CD4-positive, alpha-beta T cell treated with Interleukin-17A for 1 hour (primary cell): Measurements from ENCODE around the gene FHIT.
A peak's percentile ranks its signal among the peaks of the same experiment; 100 is the strongest.

Experiments used
- DNase-seq: peaks from one replicate; pipeline ENCODE4 v3.0.0-alpha.2; 2020

Gene FHIT

GRCh38 chr3:60013241-60013640, 1238.0 kb downstream of the FHIT start:
- DNase-seq = no peak

DNA sequence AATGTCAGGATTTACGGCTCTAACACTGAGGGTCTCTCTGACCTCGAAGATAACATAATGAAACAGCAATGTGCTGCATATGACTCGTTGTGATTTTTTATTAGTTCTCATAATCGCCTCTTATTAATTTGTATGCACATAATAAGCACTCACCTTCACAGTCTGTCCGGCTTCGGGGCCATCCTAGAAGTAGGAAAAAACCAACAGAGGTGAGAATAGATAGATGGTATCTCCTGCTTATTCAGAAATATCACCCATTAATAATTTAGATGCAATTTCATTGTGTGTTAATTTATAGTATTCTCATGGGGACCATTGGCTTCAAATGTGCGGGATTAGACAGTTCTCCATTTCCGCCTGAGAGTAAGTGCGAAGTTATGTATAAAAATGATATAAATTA, 1240.0 kb downstream of the FHIT start:
- no peak for DNase-seq

DNA sequence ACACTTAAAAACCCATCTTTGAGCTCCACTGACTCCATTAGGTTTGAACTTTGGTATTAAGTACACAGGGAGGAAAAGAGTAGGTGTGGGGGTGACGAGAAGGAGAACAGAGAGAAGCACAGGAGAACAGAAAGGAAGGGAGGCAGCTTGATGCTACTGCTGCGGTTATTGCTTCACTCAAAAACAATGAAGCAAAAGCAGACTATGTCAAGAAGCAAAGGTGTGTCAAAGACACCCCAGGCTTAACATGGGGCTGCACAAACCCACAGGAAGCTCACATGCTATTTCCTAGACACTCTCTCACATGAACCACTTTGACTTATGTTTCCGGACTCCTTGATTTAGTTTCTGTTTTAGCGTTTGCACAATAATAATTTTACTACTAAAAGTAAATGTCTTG, 1240.5 kb downstream of the FHIT start:
- peak; percentile 85 for DNase-seq

DNA sequence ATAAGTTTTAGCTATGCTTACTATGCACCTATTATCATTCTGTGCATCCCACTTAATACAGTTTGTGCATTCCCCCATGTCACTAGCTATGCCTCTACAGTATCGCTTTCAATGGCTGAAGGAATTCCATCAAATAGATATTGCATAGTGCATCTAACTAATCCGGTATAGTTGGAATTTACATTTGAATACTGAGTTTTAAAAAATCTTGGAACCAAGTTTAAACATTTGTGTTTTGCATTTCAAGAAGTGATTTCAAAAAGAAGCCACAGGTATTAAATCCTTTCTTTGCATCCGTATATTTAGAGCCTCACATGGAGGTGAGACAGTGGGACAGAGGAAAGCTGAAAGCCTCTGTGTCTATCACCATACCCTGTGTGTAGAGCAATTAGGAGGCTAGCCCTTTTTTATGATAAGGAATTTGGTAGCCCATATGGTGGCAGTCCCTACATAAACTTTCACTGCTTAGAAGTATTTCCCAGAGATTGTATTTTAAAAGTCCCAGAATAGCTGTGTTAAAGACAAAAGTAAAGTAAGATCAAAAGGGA, 1241.2 kb downstream of the FHIT start:
- no peak for DNase-seq

- no peak for DNase-seq
Measured at GRCh38 chr3:60001369-60001768, 1249.9 kb downstream of the FHIT start.

- DNase-seq = no peak
Measured at GRCh38 chr3:60000311-60001105, 1250.7 kb downstream of the FHIT start.

DNA sequence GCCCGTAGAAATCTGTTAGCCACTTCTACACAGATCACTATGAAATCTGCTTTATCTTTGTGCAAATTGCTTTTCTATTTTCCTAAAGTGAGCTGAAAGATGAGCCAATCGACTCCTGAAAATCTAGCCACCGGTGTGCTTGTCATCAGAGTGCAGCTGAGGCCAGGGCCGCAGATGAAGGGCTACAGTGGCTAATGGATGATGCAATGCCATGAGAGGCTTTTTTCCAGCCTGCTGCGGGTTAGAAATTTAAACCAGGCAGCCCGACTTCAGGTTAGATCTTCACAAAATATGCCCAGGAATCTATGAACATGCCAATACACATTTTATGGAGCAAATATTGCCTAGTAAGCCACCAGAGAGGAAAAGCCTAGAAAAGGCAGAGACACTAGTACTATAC, 1253.2 kb downstream of the FHIT start:
- DNase-seq = no peak

DNA sequence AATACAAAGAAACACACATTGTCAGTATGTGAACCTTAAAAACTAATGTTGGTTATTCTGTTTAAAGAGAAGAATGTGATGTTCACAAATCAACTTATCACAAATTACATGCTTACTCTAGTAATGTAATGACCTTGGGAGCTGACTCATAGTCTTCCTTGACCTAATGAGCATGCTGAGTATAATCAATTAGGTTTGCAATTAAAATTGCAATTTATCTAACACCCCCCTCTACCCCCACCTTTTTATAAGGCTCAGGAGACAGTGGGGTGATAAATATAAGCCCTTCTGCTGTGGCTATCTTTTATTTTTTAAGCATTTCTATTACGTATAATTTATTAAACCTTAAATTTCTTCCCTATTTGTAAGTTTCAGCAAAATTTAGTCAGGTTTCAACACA, 1253.7 kb downstream of the FHIT start:
- no peak for DNase-seq

DNA sequence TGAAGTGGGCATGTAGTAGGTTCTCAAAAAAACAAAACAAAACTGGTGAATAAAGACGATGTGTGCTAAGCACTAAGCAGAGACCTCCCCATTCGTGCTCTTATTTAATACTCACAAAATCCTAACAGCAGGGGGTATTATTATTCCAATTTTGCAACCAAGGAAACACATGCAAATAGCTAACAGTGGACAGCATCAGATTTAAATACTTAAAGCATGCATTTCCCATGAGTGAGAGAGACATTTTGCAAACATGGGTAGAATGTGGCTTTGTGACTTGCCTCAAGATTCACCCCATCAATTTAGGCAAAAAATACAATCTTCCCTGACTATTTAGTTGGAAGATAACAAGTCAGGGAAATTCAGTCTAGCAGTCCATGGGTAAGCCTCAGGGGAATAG, 1255.2 kb downstream of the FHIT start:
- DNase-seq = no peak

GRCh38 chr3:59995563-59995962, 1255.7 kb downstream of the FHIT start:
- DNase-seq = no peak

DNA sequence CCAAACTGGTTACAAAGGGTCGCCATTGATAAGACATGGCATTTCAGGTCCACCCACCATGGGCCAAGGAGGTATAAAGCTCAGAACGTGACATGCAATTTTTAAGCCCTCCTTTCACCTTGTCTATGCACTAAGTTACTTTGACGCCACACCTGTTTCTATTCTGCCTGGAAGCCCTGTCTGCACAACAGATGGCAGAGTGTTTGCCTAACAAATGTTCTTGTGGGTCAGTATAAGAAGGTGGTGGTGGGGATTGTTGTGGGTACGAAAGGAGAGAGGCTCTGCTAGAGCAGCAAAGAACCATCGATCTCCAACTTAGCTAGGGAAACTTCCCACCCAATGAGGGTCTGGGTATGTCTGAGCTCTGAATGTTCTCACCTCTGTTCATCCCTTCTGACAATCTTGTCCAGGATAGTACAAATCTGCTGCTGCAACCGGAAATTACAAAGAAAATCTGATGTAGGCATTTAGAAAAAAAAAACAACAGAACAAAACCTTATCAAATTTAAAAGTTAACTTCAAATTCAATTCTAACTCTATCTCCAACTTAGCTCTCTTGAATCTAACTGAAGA, 1256.4 kb downstream of the FHIT start:
- no peak for DNase-seq

DNA sequence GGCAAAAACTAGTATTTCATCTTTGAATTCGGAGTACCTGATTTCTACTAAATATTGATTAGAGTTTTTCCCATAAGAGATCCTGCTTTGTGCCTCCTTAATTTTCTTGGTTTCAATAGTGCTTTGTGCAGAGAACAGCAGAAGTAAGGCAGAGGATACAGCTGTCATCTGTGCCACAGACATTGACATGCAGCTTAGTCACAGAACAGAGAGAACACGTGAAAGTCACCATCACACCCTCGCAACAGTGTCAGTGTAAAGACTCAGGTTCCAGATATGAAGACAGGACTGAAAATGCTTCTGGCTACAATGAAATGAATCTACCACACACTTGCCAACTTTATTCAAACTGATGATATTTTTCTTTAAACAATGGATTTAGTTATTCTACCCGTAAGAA, 1258.7 kb downstream of the FHIT start:
- no peak for DNase-seq

DNA sequence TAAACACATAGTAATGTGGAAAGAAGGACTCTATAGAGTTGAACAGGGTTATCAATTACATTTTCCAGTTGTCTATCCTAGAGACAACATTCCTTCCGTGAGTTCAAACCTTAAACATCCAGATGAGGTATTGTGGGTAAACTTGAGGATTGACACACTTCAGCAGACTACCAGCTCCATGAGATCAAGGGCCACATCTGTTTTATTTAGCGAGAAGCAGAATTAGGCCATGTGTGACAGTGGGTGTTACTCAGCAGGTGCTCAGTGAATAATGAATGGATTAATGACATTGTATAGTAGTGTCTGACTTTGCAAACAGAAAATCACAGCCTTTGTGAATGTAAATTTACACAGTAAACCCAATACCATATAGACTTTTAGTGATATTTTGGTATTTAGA, 1260.3 kb downstream of the FHIT start:
- no peak for DNase-seq

GRCh38 chr3:59982510-59982909, 1268.7 kb downstream of the FHIT start:
- no peak for DNase-seq

DNA sequence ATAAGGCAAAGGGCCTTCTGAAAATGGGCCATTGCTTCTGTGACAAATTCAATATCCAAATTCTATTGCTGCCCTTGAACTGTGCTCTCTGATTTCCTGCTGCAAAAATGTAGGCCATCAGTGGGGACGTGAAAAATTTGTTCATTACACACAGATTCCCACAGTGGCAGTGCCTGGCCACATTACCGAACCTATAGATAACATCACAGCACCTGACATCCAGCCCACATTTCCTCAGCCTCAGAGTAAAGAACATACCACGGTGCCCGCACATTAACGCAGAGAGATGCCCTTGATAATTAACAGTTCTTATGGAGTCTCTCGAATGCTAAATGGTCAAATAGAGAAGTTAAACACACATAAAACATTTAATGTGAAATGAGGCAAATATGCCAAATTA, 1269.9 kb downstream of the FHIT start:
- peak; percentile 39 for DNase-seq

- no peak for DNase-seq
Measured at GRCh38 chr3:59980576-59980975, 1270.7 kb downstream of the FHIT start.

DNA sequence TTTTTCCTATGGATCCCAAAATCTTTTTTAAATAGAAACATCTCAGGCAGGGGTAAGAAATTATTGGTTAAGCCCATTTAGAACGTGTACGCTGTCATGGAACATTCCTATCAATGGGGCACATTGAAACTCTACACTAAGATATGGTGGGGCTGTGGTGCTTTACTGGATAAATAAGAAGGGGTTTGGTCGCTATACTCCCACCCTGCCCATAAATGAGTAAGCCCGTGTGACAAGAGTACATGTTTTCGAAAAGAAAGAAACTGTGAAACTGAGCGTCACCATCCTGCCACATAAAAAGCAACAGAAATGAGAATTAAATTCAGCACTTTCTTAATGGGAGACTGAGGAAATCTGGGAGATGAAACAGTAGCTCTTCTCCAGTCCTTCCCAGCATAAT, 1271.7 kb downstream of the FHIT start:
- no peak for DNase-seq

- DNase-seq = peak; percentile 11
Measured at GRCh38 chr3:59978979-59979378, 1272.3 kb downstream of the FHIT start.

DNA sequence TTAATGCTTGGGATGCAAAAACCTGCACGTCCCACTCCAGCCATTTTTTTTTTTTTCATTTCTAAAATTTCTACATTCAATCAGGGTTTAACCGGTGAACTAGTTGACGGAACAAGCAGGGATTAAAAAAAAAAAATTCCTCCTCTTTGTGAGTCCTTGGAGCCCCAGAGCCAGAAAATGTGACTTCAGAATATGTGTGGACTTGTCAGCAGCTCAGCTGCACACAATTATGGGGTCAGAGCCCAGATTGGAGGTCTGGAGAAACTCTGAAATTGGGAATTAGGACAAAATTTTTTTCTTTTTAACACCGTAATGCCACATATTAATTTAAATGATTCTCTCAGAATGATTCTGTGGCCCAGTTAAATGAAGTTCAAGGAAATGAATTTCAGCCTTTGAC, 1280.5 kb downstream of the FHIT start:
- DNase-seq = no peak

- DNase-seq = no peak
Measured at GRCh38 chr3:59970376-59970775, 1280.9 kb downstream of the FHIT start.

DNA sequence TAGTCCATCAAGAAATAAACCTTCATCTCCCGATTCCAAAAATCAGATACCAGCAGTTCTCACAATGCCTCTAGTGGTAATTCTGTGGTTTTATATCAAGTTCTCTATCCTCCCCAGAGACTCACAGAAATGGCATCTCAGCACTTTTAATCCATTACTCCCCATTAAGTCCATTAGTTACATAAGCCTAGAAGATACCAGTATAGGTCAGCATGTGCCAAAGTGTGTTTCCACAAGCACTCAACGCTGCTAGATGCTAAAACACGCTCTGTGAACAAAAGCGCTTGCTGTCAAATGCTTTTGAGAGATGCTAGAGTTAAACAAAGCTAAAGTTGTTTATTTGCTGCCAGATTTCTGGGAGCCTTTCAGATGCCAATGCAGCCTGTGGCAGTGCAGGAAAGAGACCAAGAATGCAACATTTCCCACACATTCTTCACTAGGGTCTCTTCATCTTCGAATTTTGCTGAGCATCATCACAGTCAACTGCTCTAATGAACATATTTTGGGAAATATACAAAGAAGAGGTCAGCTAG, 1282.7 kb downstream of the FHIT start:
- no peak for DNase-seq

GRCh38 chr3:59963676-59964075, 1287.6 kb downstream of the FHIT start:
- no peak for DNase-seq

GRCh38 chr3:59957150-59957549, 1294.1 kb downstream of the FHIT start:
- no peak for DNase-seq

DNA sequence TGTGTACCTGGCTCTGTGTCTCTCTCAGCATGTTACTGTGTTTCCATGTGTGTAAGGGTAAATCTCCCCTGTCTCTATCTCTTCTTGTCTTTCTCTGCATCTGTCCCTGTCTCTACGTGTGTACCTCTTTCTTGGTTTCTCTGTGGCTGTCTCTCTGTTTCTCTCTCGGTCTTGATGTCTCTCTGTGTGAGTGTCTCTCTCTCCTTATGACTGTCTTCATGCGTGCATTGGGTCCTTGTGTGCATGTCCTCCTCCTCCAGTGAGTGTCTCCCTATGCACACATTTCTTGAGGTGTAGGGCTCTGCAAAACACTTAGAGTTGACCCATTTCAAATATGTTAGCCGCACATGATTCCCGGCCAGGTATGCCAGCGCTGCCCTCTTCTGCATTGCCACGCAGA, 1298.1 kb downstream of the FHIT start:
- no peak for DNase-seq
